Measurements from ENCODE around the gene NTM.

DNA sequence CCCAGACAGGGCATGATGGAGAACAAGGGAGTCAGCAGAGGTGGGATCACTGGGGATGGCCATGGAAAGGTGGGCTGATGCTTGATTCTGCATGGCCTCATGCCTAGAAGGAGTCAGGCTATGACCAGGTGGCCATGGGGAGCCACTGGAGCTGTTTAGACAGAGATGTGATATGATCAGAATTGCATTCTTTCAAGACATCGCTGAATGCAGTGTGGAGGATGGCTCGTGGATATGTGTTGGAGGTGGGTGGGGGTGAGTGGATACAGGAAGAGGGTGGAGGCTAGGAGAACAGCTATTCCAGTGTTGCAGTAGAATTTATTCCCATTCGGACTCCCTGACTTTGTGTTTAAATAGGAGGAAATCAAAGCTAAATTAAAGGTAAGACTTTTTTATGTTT, 841.1 kb downstream of the NTM start:
- TF ChIP-seq, protein P1, sequence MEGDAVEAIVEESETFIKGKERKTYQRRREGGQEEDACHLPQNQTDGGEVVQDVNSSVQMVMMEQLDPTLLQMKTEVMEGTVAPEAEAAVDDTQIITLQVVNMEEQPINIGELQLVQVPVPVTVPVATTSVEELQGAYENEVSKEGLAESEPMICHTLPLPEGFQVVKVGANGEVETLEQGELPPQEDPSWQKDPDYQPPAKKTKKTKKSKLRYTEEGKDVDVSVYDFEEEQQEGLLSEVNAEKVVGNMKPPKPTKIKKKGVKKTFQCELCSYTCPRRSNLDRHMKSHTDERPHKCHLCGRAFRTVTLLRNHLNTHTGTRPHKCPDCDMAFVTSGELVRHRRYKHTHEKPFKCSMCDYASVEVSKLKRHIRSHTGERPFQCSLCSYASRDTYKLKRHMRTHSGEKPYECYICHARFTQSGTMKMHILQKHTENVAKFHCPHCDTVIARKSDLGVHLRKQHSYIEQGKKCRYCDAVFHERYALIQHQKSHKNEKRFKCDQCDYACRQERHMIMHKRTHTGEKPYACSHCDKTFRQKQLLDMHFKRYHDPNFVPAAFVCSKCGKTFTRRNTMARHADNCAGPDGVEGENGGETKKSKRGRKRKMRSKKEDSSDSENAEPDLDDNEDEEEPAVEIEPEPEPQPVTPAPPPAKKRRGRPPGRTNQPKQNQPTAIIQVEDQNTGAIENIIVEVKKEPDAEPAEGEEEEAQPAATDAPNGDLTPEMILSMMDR (IDR thresholded peaks at IDR 0.05): no peak
- no peak for TF ChIP-seq ETV6 (CRISPR knock-in tag; IDR thresholded peaks at IDR 0.05)
- TF ChIP-seq, protein P2, sequence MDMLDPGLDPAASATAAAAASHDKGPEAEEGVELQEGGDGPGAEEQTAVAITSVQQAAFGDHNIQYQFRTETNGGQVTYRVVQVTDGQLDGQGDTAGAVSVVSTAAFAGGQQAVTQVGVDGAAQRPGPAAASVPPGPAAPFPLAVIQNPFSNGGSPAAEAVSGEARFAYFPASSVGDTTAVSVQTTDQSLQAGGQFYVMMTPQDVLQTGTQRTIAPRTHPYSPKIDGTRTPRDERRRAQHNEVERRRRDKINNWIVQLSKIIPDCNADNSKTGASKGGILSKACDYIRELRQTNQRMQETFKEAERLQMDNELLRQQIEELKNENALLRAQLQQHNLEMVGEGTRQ (CRISPR knock-in tag; IDR thresholded peaks at IDR 0.05): no peak
- no peak for TF ChIP-seq ZNF263 (CRISPR knock-in tag; IDR thresholded peaks at IDR 0.05; ENCODE audit: low read depth)
- no peak for TF ChIP-seq NR2C2 (CRISPR knock-in tag; IDR thresholded peaks at IDR 0.05)
- TF ChIP-seq OVOL2 (CRISPR knock-in tag; IDR thresholded peaks at IDR 0.05; ENCODE audit: borderline replicate concordance): no peak
- TF ChIP-seq, protein P3, sequence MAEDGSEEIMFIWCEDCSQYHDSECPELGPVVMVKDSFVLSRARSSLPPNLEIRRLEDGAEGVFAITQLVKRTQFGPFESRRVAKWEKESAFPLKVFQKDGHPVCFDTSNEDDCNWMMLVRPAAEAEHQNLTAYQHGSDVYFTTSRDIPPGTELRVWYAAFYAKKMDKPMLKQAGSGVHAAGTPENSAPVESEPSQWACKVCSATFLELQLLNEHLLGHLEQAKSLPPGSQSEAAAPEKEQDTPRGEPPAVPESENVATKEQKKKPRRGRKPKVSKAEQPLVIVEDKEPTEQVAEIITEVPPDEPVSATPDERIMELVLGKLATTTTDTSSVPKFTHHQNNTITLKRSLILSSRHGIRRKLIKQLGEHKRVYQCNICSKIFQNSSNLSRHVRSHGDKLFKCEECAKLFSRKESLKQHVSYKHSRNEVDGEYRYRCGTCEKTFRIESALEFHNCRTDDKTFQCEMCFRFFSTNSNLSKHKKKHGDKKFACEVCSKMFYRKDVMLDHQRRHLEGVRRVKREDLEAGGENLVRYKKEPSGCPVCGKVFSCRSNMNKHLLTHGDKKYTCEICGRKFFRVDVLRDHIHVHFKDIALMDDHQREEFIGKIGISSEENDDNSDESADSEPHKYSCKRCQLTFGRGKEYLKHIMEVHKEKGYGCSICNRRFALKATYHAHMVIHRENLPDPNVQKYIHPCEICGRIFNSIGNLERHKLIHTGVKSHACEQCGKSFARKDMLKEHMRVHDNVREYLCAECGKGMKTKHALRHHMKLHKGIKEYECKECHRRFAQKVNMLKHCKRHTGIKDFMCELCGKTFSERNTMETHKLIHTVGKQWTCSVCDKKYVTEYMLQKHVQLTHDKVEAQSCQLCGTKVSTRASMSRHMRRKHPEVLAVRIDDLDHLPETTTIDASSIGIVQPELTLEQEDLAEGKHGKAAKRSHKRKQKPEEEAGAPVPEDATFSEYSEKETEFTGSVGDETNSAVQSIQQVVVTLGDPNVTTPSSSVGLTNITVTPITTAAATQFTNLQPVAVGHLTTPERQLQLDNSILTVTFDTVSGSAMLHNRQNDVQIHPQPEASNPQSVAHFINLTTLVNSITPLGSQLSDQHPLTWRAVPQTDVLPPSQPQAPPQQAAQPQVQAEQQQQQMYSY (CRISPR knock-in tag; IDR thresholded peaks at IDR 0.05): no peak
- TF ChIP-seq, protein P4, sequence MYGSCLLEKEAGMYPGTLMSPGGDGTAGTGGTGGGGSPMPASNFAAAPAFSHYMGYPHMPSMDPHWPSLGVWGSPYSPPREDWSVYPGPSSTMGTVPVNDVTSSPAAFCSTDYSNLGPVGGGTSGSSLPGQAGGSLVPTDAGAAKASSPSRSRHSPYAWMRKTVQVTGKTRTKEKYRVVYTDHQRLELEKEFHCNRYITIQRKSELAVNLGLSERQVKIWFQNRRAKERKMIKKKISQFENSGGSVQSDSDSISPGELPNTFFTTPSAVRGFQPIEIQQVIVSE (CRISPR knock-in tag; IDR thresholded peaks at IDR 0.05; ENCODE audit: borderline replicate concordance): no peak
- TF ChIP-seq FOXP1 (CRISPR knock-in tag; IDR thresholded peaks at IDR 0.05; ENCODE audit: borderline replicate concordance): no peak
- no peak for TF ChIP-seq FOXK1 (CRISPR knock-in tag; IDR thresholded peaks at IDR 0.05)
